Umbilical cord (tissue), 2 donors: ENCODE measurements around the gene CALHM3. TPM values are rescaled to one million over a fixed set of nuclear protein-coding genes. Genes with fewer than 3 reads are reported as not detected.
A peak's percentile ranks its signal among the peaks of the same experiment; 100 is the strongest.
"Not testable (repeated sequence)": the region's sequence is repeated elsewhere in the genome, so short reads cannot be mapped to it uniquely, and the experiment has no call there.

ENCODE experiments used
- DNase-seq: peaks from one replicate; pipeline ENCODE4 v3.0.0-alpha.2; 2015; ENCODE audit warnings: low spot score
- total RNA-seq: library from RNA; depleted of rRNA; stranded (reverse); fragments of >200 nt; gene quantifications from one replicate; pipeline ENCODE4 v1.2.3, GENCODE V29; 2014; ENCODE audit warnings: low replicate concordance; ENCODE audit not compliant: insufficient read depth

Gene CALHM3, protein sequence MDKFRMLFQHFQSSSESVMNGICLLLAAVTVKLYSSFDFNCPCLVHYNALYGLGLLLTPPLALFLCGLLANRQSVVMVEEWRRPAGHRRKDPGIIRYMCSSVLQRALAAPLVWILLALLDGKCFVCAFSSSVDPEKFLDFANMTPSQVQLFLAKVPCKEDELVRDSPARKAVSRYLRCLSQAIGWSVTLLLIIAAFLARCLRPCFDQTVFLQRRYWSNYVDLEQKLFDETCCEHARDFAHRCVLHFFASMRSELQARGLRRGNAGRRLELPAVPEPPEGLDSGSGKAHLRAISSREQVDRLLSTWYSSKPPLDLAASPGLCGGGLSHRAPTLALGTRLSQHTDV
- not detected for total RNA-seq

- no peak for DNase-seq
These were observed at the start of gene CALHM3 for GRCh38 chr10:103479135-103479534. CALHM3 (minus strand) TSS chr10:103479240; CDS start chr10:103479032, 208 bp downstream.

DNA sequence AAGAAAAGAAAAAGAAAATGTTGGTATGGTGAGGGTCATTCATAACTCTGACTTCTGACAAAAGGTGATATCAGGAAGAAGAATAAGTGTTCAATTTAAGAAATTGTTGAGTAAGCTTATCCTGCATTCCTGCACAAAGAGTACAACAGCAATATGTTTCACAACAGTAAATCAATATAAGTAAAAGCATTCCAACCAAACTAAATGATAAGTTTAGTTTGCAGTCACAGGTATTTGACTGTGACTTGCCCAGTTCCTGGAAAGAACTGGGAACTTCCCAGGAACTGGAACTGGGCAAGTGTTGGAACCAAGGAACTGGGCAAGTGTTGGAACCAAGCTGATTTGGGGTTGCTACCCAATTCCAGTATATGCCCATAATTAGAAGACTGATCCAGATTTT lies 49.5 kb upstream of the CALHM3 start:
- DNase-seq: no peak

- not testable (repeated sequence) for DNase-seq
These were observed 48.4 kb upstream of the CALHM3 start for GRCh38 chr10:103527476-103527875.

- no peak for DNase-seq
These were observed 46.9 kb upstream of the CALHM3 start for GRCh38 chr10:103525901-103526300.

DNA sequence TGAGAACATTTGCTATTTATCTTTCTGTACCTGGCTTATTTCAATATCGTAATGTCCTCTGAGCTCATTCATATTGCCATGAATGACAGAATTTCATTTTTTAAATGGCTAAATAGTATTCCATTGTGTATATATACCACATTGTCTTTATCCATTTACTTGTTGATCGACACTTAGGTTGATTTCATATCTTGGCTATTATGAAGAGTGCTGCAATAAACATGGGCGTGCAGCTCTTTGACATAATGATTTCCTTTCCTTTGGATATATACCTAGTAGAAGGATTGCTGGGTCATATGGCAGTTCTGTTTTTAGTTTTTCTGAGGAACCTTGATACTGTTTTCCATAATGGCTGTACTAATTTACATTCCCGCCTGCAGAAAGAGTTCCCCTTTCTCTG lies 44.6 kb upstream of the CALHM3 start:
- no peak for DNase-seq

GRCh38 chr10:103522006-103522405 lies 43.0 kb upstream of the CALHM3 start:
- DNase-seq: not testable (repeated sequence)

DNA sequence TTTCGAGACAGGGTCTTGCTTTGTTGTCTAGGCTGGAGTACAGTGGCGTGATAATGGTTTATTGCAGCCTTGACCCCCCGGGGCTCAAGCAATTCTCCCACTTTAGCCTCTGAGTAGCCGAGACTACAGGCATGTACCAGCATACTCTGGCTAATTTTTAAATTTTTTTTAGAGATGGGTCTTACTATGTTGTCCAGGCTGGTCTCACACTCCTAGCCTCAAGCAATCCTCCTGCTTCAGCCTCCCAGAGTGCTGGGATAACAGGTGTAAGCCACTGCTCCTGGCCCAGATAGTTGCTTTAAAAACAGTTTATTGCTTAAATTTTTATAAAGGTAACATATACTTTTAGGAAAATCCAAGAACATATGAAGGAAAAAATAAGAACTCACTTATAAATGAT lies 40.8 kb upstream of the CALHM3 start:
- no peak for DNase-seq

DNA sequence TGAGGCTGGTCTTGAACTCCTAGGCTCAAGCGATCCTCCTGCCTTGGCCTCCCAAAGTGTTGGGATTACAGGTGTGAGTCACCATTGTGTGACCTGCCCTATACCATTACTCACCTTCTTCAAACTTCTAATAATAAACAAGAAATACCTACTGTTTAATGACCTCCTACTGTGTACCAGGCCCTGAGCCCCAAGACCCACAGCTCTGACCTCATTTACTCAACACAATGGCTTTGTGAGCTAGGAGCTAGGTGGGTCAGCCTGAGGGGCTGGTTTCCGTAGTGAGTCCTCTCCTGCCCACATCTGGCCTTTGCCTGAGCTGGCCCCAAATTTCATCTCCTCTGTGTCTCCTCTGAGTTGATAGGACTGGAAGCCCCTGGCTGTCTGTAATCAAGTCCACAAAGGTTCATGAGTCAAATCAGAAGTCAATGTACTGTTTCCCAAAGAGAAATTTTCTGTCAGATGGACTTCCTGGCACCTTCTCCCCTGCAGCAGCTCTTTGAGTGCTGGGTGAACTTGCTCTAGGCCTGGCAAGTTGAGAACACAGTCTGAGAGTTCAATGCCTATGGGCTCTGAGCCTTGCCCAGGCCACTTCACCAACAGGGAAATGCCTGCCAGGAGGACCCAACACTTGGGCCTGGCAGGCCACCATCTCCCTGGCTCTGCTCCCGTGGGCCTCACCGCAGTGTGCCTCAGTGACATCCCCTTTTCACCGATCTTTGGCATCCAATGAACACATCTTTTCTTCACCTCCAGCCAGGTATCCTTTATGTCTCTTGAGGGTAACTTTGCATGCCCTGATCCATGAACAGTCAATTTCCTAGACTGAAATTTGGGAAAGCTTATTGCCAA lies 38.4 kb upstream of the CALHM3 start:
- no peak for DNase-seq

DNA sequence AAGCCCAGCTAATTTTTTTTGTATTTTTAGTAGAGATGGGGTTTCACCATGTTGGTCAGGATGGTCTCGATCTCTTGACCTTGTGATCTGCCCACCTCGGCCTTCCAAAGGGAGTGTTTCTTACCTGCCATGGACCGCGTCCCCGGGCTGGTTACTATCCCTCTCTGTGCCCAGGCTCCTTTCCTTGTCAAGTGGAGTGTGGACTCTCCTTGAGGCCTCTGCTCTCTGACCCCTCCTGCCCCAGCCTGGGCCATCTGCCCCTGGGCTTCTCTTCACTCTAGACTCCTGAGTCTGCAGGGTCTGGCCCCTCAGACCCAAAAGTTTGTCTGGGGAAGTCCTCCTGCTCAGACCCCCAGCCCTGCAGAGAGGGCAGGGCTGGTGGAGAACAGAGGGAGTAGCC lies 35.2 kb upstream of the CALHM3 start:
- DNase-seq: no peak

- no peak for DNase-seq
These were observed 34.5 kb upstream of the CALHM3 start for GRCh38 chr10:103513380-103514060.

- peak; percentile 75 for DNase-seq
These were observed 33.7 kb upstream of the CALHM3 start for GRCh38 chr10:103512591-103513379.

DNA sequence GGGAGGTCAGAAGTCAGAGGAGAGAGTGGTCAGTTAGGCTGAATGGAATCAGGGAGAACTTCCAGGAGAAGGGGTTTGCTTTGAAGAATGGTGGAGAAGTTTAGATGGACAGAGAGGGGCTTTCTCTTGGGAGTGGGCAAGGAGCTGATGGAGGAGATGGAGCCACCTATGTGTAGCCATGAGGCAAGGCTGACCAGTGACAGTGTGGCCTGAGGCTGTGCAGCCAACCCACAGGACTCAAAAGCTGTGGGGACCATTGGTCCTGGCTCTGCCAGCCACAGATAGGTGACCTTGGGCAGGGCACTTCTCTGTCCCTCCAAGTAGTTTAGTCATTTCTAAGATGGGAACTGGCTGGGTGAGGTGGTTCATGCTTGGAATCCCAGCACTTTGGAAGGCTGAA lies 33.1 kb upstream of the CALHM3 start:
- DNase-seq: no peak

- DNase-seq: no peak
These were observed 32.0 kb upstream of the CALHM3 start for GRCh38 chr10:103510791-103511752.

GRCh38 chr10:103510046-103510685 lies 31.1 kb upstream of the CALHM3 start:
- no peak for DNase-seq

GRCh38 chr10:103507235-103508191 lies 28.5 kb upstream of the CALHM3 start:
- peak; percentile 33 for DNase-seq

GRCh38 chr10:103506061-103506460 lies 27.0 kb upstream of the CALHM3 start:
- DNase-seq: no peak

GRCh38 chr10:103504181-103504783 lies 25.2 kb upstream of the CALHM3 start:
- peak; percentile 38 for DNase-seq

- not testable (repeated sequence) for DNase-seq
These were observed 24.7 kb upstream of the CALHM3 start for GRCh38 chr10:103503777-103504176.
